HG03060 (cell line): Measurements from ENCODE around the gene PDE6C.
"Not testable (repeated sequence)": the region's sequence is repeated elsewhere in the genome, so short reads cannot be mapped to it uniquely, and the experiment has no call there.

ENCODE experiments used
- ATAC-seq: cut with Tn5 transposase; IDR thresholded peaks from one replicate; pipeline ENCODE4 v1.9.1; 2021; ENCODE audit warnings: low read depth, moderate number of reproducible peaks; ENCODE audit not compliant: unreplicated experiment

PDE6C gene

GRCh38 chr10:93696582-93696981, 84.2 kb downstream of the PDE6C start:
- ATAC-seq = not testable (repeated sequence)

- ATAC-seq = no peak
Observed at GRCh38 chr10:93697207-93697606, 84.9 kb downstream of the PDE6C start.

- peak; percentile 9 for ATAC-seq
Observed at GRCh38 chr10:93701866-93702209, 89.5 kb downstream of the PDE6C start.

GRCh38 chr10:93702210-93703001, 90.1 kb downstream of the PDE6C start, which contains the start of gene FRA10AC1:
TSS of gene FRA10AC1 (minus strand) at chr10:93702592. CDS start at chr10:93700106, 2,486 bp downstream.
- ATAC-seq = peak; percentile 52

GRCh38 chr10:93703066-93703465, 90.7 kb downstream of the PDE6C start:
- ATAC-seq = no peak

GRCh38 chr10:93703841-93704240, 91.5 kb downstream of the PDE6C start:
- no peak for ATAC-seq

GRCh38 chr10:93704451-93704850, 92.1 kb downstream of the PDE6C start:
- no peak for ATAC-seq

- ATAC-seq = no peak
Observed at GRCh38 chr10:93707623-93708022, 95.3 kb downstream of the PDE6C start.

- no peak for ATAC-seq
Observed at GRCh38 chr10:93710333-93710909, 98.1 kb downstream of the PDE6C start.

GRCh38 chr10:93711891-93712290, 99.6 kb downstream of the PDE6C start:
- no peak for ATAC-seq

- no peak for ATAC-seq
Observed at GRCh38 chr10:93712593-93712992, 100.3 kb downstream of the PDE6C start.

- peak; percentile 81 for ATAC-seq
Observed at GRCh38 chr10:93715345-93715744, 103.0 kb downstream of the PDE6C start.
